ENCODE measurements around the gene AHDC1. TPM values are rescaled to one million over a fixed set of nuclear protein-coding genes. Genes with fewer than 3 reads are reported as not detected.

Gene AHDC1
- total and polyA plus RNA-seq, 10 of the 15 experiments (the other 5 are each of a cell fraction or from before 2014, with no cell fraction given): 0.21 to 13.0 (median 1.4) TPM

GRCh38 chr1:27630859-27631491, 27.0 kb upstream of the AHDC1 start (continued):
- TF ChIP-seq CUX1 (IDR thresholded peaks at IDR 0.05; ENCODE audit: insufficient replicate concordance, low read depth, low read length): peak; percentile 91
- peak; percentile 50; the same call in 1 of the 2 replicates for TF ChIP-seq ATF7 (IDR thresholded peaks at IDR 0.05; ENCODE audit: low read depth)
- TF ChIP-seq EP300 (IDR thresholded peaks at IDR 0.05; ENCODE audit: borderline replicate concordance in 1 of 2, control insufficient read depth in 1 of 2, low read depth in 2 of 2, low read length in 2 of 2): peak; percentile 47 to 83; a peak in 3 of 4 replicates
- no peak for TF ChIP-seq ZNF274 (IDR thresholded peaks at IDR 0.05; ENCODE audit: insufficient read depth, insufficient read length)
- TF ChIP-seq MEF2B (IDR thresholded peaks at IDR 0.05; ENCODE audit: partially characterized antibody, poor library complexity, severe bottlenecking): peak; percentile 98
- no peak for TF ChIP-seq SUPT20H (IDR thresholded peaks at IDR 0.05; ENCODE audit: borderline replicate concordance, control insufficient read depth, low read depth, low read length)
- no peak for TF ChIP-seq MTA3 (IDR thresholded peaks at IDR 0.05; ENCODE audit: borderline replicate concordance, low read length)
- TF ChIP-seq WRNIP1 (IDR thresholded peaks at IDR 0.05; ENCODE audit: borderline replicate concordance, low read depth, low read length): no peak
- peak; percentile 38; the same call in 1 of the 2 replicates for TF ChIP-seq NBN (IDR thresholded peaks at IDR 0.05)
- peak; percentile 68 for TF ChIP-seq JUNB (IDR thresholded peaks at IDR 0.05)
- TF ChIP-seq NFIC (IDR thresholded peaks at IDR 0.05; ENCODE audit: low read depth, low read length): no peak
- TF ChIP-seq RELB (IDR thresholded peaks at IDR 0.05; ENCODE audit: low read depth): peak; percentile 19
- peak; percentile 67 for TF ChIP-seq DPF2 (IDR thresholded peaks at IDR 0.05)
- TF ChIP-seq PRDM15 (CRISPR knock-in tag; IDR thresholded peaks at IDR 0.05): no peak; the same call in 1 of the 2 replicates
- TF ChIP-seq STAT3 (IDR thresholded peaks at IDR 0.05; ENCODE audit: low read depth, low read length): 0 out of 2 replicates have a peak, but pooled peaks have one; percentile 34
- no peak; the same call in 1 of the 2 replicates for TF ChIP-seq RB1 (IDR thresholded peaks at IDR 0.05; ENCODE audit: borderline replicate concordance)
- no peak for TF ChIP-seq NFXL1 (IDR thresholded peaks at IDR 0.05; ENCODE audit: borderline replicate concordance)
- TF ChIP-seq USF1 (IDR thresholded peaks at IDR 0.05; ENCODE audit: borderline replicate concordance, extremely low read length, insufficient read depth, low read depth, low read length): no peak
